Mucosa of gallbladder (tissue), 1 donor: Measurements from ENCODE around the gene TFR2. TPM values are rescaled to one million over a fixed set of nuclear protein-coding genes. Genes with fewer than 3 reads are reported as not detected.
A peak's percentile ranks its signal among the peaks of the same experiment; 100 is the strongest.

Experiments
- DNase-seq: peaks from one replicate; pipeline ENCODE4 v3.0.0-alpha.2; 2020; ENCODE audit warnings: low spot score
- total RNA-seq: library from RNA; stranded (reverse); gene quantifications from one replicate; pipeline ENCODE4 v1.2.1, GENCODE V29; 2021
- donor health status: DM: no; HTN: no; CAD: no.

Gene TFR2
- total RNA-seq, 1 donor from 2014 or later: 13.8 TPM

DNA sequence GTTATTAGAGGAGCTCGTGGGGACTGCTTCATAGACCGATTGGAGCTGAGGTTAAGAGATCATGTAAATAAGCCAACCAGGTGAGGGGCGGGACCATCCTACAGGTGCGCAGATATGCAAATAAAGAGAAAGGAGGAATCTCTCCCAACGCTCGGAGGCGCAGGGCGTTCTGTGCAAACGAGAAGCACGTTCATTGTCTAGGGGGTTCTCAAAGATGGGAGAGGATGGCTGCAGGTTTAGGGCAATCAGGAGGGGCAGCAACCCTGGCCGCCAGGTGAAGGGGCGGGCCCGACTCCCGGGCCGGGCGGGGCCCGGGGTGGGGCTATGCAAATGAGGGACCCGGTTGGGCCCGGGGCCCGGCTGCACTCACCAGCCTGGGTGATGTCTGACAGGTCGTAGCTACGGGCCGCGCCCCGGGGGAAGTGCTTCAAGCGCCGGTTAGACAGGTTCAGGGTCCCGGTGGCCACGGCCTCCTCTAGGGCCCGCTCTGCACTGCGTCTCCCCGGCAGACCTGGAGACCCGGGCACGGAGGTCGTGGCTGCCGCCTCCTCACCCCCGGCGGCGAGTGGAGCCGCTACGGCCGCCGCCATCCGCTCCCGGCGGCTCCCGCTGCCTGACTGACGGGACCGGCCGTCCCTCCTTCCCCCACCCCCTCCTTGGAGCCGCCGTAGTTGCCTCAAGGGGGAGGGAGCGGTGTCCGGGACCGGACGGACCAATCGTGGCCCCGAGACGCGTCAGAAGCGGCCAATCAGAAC, 55.7 kb downstream of the TFR2 start, which contains the start of gene LRCH4:
LRCH4 (minus strand) TSS at position 619 of the 755 bp plus-strand sequence; CDS start at position 590, 29 bp downstream.
- peak; percentile 63 for DNase-seq

DNA sequence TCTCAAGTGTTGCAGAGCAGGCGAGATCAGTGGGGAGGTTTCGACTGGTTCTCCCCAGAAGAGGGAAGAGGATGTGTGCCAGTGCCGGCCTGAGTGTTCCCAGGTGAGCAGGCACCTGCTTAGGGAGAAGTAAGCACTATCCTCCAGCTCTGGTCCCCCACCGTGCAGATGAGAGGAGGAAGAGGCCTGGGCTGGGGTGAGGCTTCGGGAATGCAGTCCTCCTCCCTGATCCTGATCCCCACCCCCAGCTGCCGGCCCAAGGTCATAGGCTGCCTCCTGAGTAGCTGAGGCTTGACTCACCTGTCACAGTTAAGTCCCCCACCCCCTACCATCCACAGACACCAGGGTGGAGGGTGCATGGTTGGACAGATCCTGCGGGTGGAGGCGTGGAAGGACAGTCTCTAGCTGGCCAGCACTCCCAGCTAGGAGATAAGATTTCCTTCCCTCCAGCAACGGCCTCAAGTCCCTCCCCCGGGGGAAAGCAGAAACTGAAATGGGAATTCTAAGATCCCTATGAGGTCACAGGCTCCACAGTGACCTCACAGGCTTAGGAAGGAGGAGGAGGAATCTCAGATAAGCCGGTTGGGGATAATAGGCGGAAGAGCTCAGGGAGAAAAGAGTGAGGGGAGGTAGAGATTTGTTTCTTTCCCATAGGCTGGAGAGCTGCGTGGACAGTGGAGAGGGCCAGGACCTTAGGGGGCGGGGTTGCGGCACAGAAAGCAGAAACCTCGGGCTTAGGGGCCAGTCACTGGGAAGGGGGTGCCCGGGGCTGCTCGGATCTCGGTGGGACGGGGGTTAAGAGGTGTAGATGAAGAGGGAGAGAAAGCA, 56.5 kb downstream of the TFR2 start:
- DNase-seq: peak; percentile 69

DNA sequence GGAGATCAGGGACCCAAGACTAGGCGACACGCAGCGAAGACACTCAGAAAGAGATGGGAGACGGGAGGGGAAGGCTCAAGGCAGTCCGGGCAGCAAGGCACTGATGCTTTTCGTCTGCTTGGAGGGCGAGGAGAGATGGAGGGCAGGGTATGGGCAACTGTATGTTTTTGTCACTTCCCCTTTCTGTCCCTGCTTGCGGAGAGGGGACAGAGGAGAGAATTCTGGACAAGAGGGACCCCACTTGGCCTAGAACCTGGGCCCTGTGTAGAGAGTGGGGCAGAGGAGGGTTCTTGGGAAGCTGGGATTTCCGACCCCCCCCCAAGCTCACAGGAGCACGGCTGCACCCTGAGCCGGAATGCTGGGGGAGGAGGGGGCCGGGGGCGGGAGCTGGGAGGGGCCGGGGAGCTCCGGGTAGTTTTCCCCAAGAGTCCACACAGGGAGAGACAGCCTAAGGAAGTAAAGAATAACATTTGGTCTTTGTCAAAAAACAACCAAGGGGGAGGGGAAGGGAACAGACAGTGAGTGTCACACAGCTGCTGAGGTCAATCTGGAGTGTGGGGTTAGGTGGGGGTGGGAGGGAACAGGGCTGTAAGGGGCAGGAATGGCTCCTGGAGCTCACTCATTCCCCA, 57.2 kb downstream of the TFR2 start:
- no peak for DNase-seq

DNA sequence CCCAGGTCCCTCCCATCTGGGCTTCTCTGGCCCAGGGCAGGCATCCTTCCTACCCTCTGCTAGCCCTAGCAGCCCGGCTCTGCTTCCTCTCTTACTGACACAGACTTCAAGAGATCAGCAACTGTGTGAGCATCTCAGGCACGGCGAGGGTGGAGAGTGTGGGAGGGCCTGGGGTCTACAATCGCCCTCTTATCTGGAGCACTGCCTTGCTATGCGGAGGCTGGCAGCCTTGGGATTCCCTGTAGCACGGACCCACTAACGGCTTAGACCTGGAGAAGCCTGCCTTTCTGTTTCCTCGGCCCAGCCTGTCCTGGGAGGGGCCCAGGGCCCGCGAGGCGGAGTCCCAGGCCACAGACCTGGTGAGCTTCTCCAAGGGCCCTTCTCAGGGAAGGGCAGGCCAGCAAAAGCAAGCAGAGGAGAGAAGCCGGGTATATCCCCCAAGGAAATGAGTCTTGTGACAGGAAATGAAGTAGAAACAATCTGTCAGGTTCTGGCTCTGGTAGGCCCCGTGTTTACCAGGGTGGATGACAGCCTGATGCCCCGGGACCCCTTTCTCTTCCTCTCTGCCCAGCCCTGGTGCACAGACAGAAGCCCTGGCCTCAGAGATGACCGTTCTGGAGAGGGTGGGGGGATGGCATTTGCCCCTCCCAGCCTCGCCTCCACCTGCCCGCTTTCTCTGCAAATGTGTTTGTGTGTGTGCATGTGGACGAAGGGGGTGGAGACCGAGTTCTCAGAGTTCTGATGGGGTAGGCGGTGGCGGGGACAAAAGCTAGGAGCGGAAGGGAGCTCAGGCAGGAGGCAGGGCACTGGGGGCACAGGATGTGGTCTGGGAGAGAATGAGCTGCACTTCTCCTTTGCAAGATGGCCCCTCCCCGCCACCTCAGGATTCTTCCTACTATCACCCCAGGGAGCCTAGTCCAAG, 58.0 kb downstream of the TFR2 start:
- no peak for DNase-seq

DNA sequence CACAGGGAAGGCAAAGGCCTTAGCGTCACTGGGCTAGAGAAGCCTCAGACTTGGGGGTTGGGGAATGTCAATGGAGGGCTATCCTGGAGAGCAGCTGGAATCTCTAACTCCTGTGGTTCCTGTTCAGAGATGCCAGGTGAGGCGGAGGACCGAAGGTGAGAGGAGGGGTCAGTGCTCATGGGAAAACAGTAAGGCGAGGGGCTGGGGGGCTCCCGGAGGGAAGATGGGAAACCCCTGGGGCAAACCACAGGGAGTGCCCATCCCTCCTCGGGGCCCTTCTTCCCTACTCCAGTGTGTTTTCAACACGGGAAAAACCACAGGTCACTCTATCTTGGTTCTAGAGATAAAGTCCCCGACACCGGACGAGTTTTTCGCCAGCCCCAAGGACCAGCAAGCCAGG, 58.7 kb downstream of the TFR2 start:
- DNase-seq: no peak

DNA sequence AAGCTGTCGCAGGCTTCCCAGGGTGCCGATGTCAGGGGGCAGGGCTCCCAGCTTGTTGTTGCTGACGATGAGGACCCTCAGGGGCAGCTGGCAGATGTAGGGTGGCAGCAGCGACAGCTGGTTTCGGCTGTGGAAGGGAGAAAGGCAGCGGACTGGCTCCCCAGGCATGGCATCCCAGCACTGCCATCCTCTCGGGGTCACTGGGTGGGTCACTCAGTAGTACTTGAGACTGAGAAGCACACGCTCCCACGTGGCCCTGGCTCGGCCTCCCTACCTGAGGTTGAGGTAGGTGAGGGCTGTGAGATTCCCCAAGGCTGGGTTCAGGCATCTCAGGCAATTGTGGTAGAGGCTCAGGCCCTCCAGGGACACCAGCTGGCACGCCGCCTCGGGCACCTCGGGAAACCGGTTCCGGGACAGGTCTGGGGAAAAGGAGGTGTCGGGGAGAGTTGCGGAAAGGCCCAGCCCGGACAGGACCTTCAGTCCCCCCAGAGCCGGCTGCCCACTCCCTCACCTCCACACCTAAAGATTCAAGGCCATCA, 59.2 kb downstream of the TFR2 start:
- peak; percentile 72 for DNase-seq

DNA sequence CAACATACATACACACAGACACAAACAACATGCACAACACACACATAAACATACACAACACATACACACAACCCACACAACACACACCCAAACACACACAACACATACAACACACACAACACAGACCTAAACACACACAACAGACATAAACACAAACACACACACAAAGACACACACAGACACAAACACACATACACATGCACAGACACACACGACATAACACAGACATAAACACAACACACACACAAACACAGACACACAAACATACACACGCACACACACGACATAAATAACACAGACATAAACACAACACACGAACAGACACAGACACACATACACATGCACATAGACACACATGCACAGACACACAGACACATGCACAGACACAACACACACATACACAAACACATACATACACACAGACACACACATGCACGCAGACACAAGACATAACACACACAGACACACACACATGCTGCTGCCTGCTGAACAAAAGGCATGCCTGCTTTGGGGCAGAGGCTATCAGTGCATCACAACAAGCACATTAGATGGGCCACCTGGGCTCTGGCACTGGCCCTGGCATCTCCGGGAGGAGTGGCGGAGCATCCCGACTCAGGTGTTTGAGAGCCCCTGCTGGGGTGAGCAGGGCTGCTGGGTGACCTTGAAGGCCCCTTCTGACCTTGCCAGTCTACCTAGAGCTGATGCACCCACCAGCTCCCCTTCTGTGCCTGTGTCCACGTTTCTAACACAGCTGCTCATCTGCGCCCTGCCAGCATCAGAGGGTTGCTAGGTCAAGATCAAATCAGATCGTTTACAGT, 60.7 kb downstream of the TFR2 start:
- DNase-seq: no peak

DNA sequence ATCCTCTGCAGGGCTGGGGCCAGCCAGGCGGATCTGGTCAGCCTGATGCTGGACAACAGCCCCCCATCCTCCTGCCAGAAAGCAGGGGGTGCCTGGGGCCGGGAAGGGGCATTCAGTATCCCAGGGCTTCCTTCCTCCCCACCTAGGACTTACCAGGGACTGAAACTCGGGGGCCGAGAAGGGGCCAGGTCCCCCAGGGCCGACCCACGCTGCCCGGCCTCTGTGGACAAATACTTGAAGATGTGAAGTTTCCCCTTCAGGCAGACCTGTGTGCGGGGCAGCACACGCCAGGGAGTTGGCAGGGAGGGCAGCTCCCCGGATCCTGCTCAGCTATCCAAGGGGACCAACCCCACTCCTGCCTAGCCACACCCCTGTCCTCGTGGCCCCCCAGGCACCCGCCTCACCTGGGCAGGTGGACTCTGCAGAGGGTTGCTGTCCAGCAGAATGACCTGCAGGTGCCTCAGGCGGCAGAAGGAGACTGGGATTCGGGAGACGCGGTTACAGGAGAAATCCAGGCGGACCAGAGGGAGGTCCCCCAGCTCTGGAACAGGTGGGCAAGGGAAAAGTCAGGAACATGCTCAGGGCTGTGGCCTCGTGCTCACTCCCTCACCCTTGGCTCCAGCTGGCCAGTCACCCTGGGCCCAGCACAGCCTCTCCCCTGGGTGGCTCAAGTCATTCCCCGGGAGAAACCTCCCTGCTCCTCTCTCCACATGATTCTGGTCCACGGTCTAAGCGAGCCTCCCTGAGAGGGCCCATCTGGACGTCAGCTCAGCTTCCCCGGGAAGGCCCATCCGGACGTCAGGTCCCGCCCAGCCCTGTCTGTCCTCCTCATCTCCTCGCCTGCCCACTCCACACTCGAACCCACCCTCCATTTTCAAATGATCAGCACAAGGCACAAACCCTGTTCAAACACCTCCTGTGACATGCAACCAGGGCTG, 62.8 kb downstream of the TFR2 start:
- no peak for DNase-seq

DNA sequence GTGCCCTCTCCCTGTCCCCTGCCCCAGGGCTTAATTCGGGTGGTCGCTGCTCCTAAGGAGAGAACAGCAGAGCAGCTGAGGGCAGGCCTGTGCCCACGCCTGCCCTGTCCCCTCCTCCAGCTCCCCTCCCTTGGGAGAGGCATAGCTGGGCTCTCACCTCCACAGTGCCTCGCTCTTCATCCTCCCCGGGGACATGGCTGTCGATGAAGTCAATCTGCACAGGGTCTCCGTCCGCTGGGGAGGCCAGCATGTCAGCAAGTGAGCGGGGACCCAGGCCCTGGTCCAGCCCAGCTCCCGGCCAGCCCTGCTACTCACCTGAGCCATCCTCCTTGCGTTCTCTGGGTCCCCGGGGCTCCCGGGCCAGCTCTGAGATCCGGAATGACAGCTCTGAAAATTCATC, 63.8 kb downstream of the TFR2 start:
- DNase-seq: no peak

DNA sequence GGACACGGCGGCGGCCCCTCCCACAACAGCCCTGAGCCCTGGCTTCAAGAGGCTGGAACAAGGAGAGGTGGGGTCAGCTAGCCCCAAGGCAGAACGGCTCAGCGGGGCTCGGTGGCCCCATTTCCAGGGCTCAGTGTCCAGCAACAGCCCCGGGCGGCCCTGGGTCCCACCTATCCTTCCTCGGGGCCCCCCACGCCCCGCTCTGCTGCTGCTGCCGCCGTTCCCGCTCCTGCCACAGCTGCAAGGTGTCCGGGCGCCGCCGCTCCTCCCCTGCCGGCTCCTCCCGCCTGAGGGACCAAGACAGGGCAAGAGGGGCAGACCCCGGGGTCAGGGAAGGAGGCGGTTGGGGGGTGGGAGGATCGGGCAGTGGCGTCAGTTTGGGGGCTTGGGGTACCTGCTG, 64.2 kb downstream of the TFR2 start:
- no peak for DNase-seq

DNA sequence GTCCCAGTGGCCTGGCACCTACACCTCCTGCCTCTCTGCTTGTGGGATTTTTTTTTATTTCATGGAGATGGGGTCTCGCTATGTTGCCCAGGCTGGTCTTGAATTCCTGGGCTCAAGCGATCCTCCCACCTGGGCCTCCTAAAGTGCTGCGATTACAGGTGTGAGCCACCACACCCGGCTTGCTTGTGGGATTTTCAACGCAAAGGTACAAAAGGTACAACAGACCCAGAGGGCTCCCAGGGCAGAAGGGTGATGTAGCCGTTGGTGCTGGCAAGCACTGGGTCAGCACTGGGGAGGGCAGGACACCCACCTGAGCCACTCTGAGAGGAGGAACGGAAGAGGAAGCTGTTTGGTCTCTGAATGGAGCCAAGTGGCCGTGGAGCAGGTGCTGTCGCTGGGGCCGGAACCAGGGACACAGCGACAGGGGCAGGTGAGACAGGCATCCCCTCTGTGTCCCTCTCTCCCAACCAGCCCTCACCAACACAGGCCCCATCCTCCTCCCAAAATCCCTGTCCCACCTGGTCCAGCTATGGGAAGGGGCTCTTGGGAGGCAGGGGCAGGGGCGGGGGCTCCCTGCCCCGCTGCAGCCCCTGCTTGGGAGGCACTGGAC, 64.9 kb downstream of the TFR2 start:
- DNase-seq: no peak

DNA sequence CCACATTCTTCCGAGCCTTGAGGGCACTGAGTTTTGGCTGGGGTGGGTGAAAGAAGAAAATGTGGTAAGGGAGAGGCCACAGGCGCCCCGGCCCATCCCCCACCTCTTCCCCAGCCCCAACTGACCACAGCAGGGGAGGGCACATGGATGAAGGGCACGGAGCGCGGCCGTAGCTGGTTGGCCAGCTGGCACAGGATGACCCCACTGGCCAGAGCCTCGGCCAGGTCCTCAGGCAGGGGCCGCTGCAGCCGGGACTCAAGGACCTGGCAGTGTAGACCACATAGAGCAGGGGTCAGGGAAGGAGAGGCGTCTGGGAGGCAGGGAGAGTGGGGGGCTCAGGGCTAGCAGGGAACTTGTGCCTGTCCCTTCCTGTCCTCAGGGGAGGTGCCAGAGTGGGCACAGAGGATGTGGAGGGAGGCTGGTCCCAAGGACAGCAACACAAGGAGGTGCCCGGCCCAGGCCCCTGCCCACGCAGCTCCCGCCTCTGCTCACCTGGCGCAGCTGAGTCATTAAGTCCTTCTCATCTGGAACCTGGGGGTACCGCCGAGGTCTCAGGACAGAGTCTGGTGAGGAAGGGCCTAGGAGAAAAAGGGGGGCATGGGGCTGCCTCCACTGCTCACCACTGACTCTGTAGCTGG, 65.5 kb downstream of the TFR2 start:
- DNase-seq: no peak

DNA sequence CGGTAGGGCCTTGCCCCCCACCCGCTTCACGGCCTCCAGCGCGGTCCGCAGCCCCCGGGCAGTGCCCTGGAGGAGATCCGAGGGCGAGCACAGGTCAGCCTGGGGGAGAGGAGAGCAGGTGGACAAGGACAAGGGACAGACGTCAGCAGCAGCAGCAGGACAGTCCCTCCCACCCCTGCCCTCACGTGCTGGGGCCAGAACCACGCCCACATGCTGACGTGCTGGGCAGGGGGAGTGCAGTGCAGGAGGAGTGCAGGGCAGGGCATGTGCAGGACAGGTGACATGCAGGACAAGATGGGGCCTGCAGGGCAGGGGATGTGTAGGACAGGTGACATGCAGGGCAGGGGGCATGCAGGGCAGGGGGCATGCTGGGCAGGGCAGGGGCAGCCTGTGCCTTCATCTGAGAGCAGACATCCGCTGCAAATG, 66.1 kb downstream of the TFR2 start:
- DNase-seq: no peak

DNA sequence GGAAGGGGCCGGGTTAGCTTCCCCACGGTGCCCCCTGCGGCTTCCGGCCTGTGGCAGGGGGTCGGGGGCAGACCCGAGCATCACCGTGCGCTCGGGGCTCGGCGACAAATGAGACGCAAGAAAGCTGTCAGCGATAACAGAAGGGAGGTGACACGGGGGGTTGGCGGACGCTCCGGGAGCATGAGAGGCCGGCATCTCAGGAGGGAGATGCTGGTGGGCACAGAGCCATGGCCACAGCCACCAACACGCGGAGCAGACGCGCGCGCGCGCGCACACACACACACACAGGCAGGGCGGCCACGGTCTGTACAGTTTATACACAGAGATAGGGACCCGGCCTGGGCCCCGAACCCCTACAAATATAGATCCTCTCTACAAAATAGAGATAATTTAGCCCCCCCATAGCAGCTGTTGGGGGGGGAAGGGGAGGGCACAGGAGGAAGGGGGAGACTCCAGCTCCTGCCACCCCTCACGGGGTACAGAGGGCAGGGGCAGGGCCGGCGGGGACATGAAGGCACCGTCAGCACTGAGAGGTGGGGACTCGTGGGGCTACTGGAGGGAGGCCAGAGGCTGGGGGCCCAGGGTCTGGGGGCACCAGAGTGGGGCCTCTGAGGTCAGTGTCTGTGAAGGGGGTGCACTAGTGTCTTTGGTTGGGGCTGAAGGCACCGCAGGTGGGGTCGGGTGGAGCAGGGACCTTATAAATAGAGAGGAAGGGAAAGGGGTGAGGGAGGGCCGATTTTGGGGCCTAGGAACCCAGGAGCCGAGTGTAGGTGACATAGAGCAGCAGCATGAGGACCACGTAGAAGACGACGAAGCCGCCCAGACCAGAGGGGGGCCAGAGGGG, 66.8 kb downstream of the TFR2 start:
- DNase-seq: no peak

DNA sequence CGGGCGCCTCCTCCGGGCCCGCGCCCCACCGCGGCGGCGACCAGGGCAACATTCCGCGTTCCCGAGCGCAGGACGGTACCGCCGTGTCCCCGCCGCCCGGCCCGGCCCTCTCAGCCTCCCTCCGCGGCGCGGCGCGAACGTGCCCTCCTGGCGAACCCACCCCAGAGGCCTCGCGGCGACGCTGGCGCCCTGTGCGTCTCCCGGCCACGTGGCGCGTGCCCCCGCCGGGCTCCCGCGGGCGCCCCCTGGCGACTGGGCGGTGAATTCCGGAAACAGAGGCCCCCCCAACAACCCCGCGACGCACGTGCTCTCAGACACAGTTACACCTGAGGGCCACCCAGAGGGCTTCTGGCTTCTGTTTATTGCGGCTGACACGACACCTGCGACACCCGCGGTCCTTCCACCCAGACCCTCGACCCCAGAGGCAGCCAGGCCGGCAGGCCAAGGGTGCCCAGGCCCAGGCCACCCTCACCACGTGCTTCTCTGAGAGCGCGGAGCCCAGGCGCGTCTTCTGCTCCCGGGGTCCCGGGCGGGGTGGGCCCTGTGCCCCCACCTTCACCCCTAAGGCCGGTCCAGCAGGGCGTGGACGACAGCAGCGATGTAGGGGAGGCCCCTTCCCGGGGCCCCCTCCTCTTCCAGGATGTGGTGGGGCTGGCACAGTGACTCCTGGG, 67.5 kb downstream of the TFR2 start, which contains the start of gene SAP25:
SAP25 (minus strand) TSS at position 210 of the 671 bp plus-strand sequence; CDS start at position 52, 158 bp downstream.
- DNase-seq: no peak

DNA sequence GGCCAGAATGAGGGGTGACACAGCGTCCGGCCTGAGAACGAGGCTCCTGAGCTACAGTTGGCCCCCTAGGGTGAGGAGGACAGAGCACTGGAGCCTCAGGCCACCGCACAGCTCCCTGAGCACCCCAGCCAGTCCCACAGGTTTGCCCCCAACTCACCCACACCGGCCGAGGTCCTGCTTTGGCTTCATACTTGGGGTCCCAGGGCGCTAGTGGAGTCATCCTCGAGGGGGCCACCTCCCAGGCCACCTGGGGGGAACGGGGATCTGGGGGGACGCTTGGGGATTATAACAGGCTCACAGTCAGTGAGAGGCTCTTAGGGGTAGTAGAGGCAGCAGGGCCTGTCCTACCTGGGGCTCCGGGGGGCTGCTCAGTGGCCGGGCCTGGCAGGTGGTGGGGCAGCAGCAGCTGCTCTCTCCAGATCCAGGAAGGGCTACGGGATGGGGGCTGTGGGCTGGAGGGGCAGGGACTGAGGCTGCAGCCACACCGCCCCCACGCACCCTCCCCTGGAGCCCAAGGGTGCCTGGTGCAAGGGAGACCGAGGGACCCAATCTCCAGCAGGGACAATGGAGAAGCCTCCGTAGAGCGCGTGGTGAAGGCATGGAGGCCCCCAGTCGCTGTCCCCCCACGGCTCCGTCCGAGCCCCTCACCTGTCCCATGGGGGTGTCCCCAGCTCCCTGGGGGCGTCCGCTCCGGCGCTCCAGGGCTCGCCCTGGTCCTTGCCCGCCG, 68.2 kb downstream of the TFR2 start:
- DNase-seq: no peak
